Testis (tissue), 2 donors: Measurements from ENCODE around the gene MAP4.
"Not testable (repeated sequence)": the region's sequence is repeated elsewhere in the genome, so short reads cannot be mapped to it uniquely, and the experiment has no call there.

Source experiments
- POLR2A ChIP-seq: fragments of 450-650 bp; IDR thresholded peaks from one replicate; pipeline ENCODE4 v1.6.1; 2017; ENCODE audit warnings: antibody characterized with exemption, mild to moderate bottlenecking, moderate library complexity
- TF ChIP-seq, protein P1 (sequence below), 3 experiments: fragments of 450-650 bp in 2 of 3; fragments of 200-600 bp in 1 of 3; sonication (generic) in 1 of 3; IDR thresholded peaks; one replicate each; pipeline ENCODE4 v1.5.1; 2016 to 2019; ENCODE audit warnings: antibody characterized with exemption in 3 of 3, mild to moderate bottlenecking in 2 of 3, moderate library complexity in 1 of 3

DNA sequence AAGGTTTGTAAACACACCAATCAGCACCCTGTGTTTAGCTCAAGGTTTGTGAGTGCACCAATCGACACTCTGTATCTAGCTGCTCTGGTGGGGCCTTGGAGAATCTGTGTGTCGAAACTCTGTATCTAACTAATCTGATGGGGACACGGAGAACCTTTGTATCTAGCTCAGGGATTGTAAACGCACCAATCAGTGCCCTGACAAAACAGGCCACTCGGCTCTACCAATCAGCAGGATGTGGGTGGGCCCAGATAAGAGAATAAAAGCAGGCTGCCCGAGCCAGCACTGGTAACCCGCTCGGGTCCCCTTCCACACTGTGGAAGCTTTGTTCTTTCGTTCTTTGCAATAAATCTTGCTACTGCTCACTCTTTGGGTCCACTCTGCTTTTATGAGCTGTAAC, 128.2 kb downstream of the MAP4 start:
- TF ChIP-seq, protein P1, sequence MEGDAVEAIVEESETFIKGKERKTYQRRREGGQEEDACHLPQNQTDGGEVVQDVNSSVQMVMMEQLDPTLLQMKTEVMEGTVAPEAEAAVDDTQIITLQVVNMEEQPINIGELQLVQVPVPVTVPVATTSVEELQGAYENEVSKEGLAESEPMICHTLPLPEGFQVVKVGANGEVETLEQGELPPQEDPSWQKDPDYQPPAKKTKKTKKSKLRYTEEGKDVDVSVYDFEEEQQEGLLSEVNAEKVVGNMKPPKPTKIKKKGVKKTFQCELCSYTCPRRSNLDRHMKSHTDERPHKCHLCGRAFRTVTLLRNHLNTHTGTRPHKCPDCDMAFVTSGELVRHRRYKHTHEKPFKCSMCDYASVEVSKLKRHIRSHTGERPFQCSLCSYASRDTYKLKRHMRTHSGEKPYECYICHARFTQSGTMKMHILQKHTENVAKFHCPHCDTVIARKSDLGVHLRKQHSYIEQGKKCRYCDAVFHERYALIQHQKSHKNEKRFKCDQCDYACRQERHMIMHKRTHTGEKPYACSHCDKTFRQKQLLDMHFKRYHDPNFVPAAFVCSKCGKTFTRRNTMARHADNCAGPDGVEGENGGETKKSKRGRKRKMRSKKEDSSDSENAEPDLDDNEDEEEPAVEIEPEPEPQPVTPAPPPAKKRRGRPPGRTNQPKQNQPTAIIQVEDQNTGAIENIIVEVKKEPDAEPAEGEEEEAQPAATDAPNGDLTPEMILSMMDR (IDR thresholded peaks at IDR 0.05) = not testable (repeated sequence)
- not testable (repeated sequence) for TF ChIP-seq POLR2A
